ENCODE measurements around the gene CBFA2T2.
A peak's percentile ranks its signal among the peaks of the same experiment; 100 is the strongest.
"Not testable (repeated sequence)": the region's sequence is repeated elsewhere in the genome, so short reads cannot be mapped to it uniquely, and the experiment has no call there.

Gene CBFA2T2

DNA sequence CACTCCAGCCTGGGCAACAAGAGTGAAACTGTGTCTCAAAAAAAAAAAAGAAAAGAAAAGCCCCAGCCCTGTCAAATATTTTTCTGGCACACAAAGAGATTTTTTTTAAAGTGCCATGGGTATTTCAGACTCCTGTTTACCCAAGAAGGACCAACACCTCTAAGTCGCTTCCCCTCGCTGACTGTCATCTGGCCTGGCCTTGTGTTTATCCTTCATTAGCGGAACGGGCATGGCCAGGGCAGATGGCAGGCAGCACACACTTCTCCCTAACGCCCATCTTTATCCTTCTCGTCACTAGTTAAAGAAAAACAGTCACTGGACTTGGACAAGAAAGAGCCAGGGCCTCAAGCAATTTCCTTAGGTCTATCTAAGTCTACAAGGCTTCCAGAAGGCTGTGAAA, 7.3 kb upstream of the CBFA2T2 start:
- DNase-seq (ENCODE audit: low read depth): no peak
- H3K4me3 ChIP-seq (ENCODE audit: low read depth, low read length): no peak overlapping the region
- TF ChIP-seq, protein P1, sequence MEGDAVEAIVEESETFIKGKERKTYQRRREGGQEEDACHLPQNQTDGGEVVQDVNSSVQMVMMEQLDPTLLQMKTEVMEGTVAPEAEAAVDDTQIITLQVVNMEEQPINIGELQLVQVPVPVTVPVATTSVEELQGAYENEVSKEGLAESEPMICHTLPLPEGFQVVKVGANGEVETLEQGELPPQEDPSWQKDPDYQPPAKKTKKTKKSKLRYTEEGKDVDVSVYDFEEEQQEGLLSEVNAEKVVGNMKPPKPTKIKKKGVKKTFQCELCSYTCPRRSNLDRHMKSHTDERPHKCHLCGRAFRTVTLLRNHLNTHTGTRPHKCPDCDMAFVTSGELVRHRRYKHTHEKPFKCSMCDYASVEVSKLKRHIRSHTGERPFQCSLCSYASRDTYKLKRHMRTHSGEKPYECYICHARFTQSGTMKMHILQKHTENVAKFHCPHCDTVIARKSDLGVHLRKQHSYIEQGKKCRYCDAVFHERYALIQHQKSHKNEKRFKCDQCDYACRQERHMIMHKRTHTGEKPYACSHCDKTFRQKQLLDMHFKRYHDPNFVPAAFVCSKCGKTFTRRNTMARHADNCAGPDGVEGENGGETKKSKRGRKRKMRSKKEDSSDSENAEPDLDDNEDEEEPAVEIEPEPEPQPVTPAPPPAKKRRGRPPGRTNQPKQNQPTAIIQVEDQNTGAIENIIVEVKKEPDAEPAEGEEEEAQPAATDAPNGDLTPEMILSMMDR (conservative IDR thresholded peaks at IDR 0.05; ENCODE audit: low read depth, low read length): no peak

DNA sequence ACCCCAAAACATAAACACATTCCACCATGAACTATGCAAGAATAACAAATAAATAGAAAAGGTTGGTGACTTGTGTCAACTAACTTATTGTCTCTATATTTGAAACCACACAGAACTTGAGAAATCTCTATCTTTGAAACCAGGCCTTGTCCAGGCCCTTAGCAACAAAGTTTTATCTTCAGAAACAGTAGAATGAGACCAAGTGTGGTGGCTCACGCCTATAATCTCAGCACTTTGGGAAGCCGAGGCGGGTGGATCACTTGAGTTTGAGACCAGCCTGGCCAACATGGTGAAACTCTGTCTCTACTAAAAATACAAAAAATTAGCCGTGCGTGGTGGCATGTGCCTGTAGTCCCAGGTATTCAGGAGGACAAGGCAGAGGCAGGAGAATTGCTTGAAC, 6.7 kb upstream of the CBFA2T2 start:
- not testable (repeated sequence) for H3K4me3 ChIP-seq (ENCODE audit: low read depth, low read length); DNase-seq (ENCODE audit: low read depth)

DNA sequence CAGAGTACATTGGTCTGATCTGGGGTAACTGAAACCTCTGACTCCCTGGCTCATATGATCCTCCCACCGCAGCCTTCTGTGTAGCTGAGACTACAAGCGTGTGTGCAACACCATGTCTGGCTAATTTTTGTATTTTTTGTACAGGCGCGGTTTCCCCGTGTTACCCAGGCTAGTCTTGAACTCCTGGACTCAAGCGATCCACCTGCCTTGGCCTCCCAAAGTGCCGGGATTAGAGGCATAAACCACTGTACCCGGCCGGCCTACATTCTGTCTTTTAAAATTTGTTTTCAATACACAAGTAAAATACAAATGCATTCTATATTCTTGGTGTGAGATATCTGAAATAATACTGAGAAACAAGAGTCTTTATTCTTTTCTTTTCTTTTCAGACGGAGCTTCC, 1.7 kb upstream of the CBFA2T2 start:
- TF ChIP-seq, protein P1 (conservative IDR thresholded peaks at IDR 0.05; ENCODE audit: low read depth, low read length): no peak
- H3K4me3 ChIP-seq (ENCODE audit: low read depth, low read length): no peak overlapping the region
- no peak for DNase-seq (ENCODE audit: low read depth)

DNA sequence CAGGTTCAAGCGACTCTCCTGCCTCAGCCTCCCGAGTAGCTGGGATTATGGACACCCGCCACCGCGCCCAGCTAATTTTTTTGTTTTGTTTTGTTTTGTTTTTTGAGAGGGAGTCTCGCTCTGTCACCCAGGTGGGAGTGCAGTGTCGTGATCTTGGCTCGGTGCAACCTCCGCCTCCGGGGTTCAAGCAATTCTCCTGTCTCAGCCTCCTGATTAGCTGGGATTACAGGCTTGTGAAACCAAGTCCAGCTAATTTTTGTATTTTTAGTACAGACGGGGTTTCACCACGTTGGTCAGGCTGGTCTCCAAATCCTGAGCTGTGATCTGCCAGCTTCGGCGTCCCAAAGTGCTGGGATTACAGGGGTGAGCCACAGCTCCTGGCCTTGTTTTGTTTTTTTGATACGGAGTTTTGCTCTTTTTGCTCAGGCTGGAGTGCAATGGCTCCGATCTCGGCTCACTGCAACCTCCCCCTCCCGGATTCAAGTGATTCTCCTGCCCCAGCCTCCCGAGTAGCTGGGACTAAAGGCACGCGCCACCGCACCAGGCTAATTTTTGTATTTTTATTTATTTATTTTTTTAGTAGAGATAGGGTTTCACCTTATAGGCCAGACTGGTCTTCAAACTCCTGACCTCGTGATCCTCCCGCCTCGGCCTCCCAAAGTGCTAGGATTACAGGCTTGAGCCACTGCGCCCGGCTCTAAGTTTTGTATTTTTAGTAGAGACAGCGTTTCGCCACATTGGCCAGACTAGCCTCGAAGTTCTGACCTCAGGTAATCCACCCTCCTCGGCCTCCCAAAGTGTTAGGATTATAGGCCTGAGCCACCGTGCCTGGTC, 1.0 kb upstream of the CBFA2T2 start:
- peak overlapping the region; percentile 68 for H3K4me3 ChIP-seq (ENCODE audit: low read depth, low read length)

DNA sequence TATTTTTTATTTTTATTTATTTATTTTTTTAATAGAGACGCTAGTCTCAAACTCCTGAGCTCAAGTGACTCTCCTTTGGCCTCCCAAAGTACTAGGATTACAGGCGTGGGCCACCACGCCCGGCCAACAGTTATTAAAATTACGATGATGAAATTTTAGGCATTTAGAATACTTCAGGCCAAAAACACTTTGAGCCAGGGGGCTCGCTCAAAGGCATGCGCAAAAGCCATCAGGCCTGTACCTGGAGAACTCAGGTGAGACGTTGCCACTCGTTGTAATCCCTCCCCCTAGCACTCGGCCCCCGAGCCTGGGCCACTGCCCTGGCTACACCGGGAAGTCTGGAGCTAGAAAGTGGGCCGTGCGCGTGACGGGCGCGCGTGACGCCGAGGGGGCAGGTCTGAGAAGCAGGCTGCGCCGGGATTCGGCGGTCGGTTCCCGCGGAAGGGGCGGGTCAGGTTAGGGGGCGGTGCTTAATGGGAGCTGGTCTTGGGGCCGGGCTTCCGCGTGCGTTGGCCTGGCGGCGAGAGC, 337 bp upstream of the CBFA2T2 start:
- TF ChIP-seq, protein P1 (conservative IDR thresholded peaks at IDR 0.05; ENCODE audit: low read depth, low read length): no peak
- peak overlapping the region; percentile 68 for H3K4me3 ChIP-seq (ENCODE audit: low read depth, low read length)
- DNase-seq (ENCODE audit: low read depth): peak; percentile 98

More for the DNA sequence above, 1.0 kb upstream of the CBFA2T2 start:
- not testable (repeated sequence) for DNase-seq (ENCODE audit: low read depth)

DNA sequence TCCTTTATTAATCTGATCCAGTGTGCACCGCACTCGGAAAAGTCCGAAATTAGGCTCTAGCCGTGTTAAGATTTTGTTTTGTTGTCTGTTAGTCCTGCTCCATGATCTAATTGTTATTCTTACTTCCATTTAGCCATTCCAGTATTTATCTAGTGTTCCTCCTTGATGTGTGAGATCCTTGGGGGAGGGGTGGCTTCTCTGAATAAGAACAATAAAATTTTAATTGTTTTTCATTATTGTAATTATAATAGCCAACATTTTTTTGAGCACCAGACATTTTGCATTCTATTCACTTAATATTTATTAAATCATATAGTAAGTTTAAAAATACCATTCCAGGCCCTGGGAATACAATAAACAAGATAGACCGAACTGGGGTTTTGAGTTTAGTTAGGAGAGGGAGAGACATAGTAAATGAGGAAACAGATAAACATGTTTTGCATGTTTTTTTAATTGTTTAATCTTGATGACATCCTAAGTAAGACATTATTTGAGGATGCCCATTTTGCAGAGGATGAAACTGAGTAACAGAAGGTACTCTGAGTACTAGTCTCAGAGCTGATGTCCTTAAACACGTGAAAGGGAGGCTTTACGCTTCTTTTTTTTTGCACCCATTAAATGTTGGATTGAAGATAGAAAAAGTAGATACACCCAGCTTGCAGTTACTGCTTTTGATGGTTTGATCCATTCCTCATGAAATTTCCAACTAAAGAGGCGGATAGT, 1.2 kb downstream of the CBFA2T2 start:
- peak; percentile 7 for DNase-seq (ENCODE audit: low read depth)
- TF ChIP-seq, protein P1 (conservative IDR thresholded peaks at IDR 0.05; ENCODE audit: low read depth, low read length): no peak
- H3K4me3 ChIP-seq (ENCODE audit: low read depth, low read length): peak overlapping the region; percentile 81

DNA sequence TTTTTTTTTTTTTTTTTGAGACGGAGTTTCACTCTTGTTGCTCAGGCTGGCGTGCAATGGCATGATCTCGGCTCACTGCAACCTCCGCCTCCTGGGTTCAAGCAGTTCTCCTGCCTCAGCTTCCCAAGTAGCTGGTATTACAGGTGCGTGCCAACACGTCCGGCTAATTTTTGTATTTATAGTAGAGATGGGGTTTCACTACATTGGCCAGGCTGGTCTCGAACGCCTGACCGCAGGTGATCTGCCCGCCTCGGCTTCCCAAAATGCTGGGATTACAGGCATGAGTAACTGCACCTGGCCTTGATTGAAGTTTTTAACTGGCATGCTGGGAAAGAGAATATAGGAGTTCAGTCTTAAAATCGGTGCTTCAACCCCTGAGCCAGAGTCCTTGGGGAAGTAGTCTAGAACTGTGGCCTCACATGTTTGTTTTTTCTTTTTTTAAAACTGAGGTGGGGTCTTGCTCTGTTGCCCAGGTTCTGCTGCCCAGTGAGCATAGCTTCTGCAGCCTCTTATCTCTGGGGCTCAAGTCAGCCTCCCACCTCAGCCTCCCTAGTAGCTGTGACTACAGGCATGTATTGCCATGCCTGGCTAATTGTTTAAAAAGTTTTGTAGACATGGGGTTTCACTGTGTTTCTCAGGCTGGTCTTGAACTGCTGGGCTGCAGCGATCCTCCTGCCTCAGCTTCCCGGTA, 3.3 kb downstream of the CBFA2T2 start:
- TF ChIP-seq, protein P1 (conservative IDR thresholded peaks at IDR 0.05; ENCODE audit: low read depth, low read length): no peak
- no peak overlapping the region for H3K4me3 ChIP-seq (ENCODE audit: low read depth, low read length)
- no peak for DNase-seq (ENCODE audit: low read depth)

DNA sequence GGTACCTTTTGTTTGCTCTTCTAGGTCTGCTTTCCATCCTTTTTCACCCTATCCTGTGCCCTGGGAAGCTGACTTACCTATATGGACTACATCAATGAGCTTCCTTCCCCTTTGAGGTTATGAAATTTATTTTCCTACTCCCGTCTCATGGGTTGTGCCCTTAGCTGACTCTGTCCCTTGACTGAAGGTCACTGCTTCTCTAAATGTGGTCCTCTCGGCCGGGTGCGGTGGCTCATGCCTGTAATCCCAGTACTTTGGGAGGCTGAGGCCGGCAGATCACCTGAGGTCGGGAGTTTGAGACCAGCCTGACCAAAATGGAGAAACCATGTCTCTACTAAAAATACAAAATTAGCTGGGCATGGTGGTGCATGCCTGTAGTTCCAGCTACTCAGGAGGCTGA, 6.9 kb downstream of the CBFA2T2 start:
- not testable (repeated sequence) for H3K4me3 ChIP-seq (ENCODE audit: low read depth, low read length); DNase-seq (ENCODE audit: low read depth)

Data from choroid plexus epithelial cell (primary cell).